Glutamatergic neuron (in vitro differentiated cells): Measurements from ENCODE around the gene SST. TPM values are rescaled to one million over a fixed set of nuclear protein-coding genes. Genes with fewer than 3 reads are reported as not detected.

Experiments used
- DNase-seq: peaks from one replicate; pipeline ENCODE4 v3.0.0; 2022
- H3K27ac Mint-ChIP-seq: one replicate; pipeline ENCODE4 v1.8.0; 2020; ENCODE audit warnings: mild to moderate bottlenecking, mixed read lengths, inconsistent platforms; ENCODE audit not compliant: unreplicated experiment
- H3K27me3 Mint-ChIP-seq: one replicate; pipeline ENCODE4 v1.8.0; 2020; ENCODE audit warnings: mild to moderate bottlenecking, moderate library complexity, mixed read lengths, inconsistent platforms; ENCODE audit not compliant: unreplicated experiment
- H3K36me3 Mint-ChIP-seq: one replicate; pipeline ENCODE4 v1.8.0; 2020; ENCODE audit warnings: mild to moderate bottlenecking, mixed read lengths, inconsistent platforms; ENCODE audit not compliant: unreplicated experiment
- H3K4me1 Mint-ChIP-seq: one replicate; pipeline ENCODE4 v1.8.0; 2020; ENCODE audit warnings: mild to moderate bottlenecking, low read depth, mixed read lengths, inconsistent platforms; ENCODE audit not compliant: unreplicated experiment
- H3K4me3 Mint-ChIP-seq: one replicate; pipeline ENCODE4 v1.8.0; 2020; ENCODE audit warnings: mild to moderate bottlenecking, mixed read lengths, inconsistent platforms; ENCODE audit not compliant: unreplicated experiment
- H3K9me3 Mint-ChIP-seq: one replicate; pipeline ENCODE4 v1.8.0; 2020; ENCODE audit warnings: mild to moderate bottlenecking, moderate library complexity, mixed read lengths, inconsistent platforms; ENCODE audit not compliant: unreplicated experiment
- CTCF ChIP-seq: fragments of 200-600 bp; sonication (generic); IDR thresholded peaks from one replicate; pipeline ENCODE4 v1.5.0; 2021; ENCODE audit not compliant: partially characterized antibody, unreplicated experiment
- total RNA-seq: library from RNA; stranded (reverse); fragmentation: NEBNext Ultra II Directional; extraction: Animal tissue kit (Norgen Biotek cat#: 25700); gene quantifications from one replicate; pipeline ENCODE4 v1.2.1, GENCODE V29; 2021; ENCODE audit not compliant: unreplicated experiment

The SST gene
- total RNA-seq, 1 donor from 2014 or later = 1,741 TPM

- Mint-ChIP-seq H3K36me3 (no peaks in the 10 kb centered on the region), H3K27ac (no peak overlapping the region), H3K4me1 (no peaks in the 10 kb centered on the region), H3K27me3 (peaks cover 4% of the 10 kb centered on the region), H3K9me3 (no peaks in the 10 kb centered on the region), H3K4me3 (no peak overlapping the region)
- DNase-seq = peak; percentile 76
- TF ChIP-seq CTCF = peak; percentile 86
Measured at GRCh38 chr3:187714404-187714979, 44.3 kb upstream of the SST start.

GRCh38 chr3:187713504-187713903 is 43.3 kb upstream of the SST start:
- H3K4me3 Mint-ChIP-seq = no peak overlapping the region
- H3K9me3 Mint-ChIP-seq = no peaks in the 10 kb centered on the region
- H3K27ac Mint-ChIP-seq = no peak overlapping the region
- H3K27me3 Mint-ChIP-seq = peaks cover 2% of the 10 kb centered on the region
- H3K36me3 Mint-ChIP-seq = no peaks in the 10 kb centered on the region
- no peaks in the 10 kb centered on the region for H3K4me1 Mint-ChIP-seq
- no peak for DNase-seq
- no peak for TF ChIP-seq CTCF

GRCh38 chr3:187709155-187709554 is 39.0 kb upstream of the SST start:
- Mint-ChIP-seq H3K4me1 (no peaks in the 10 kb centered on the region), H3K9me3 (peaks cover 1% of the 10 kb centered on the region), H3K36me3 (no peaks in the 10 kb centered on the region), H3K27me3 (peaks cover 2% of the 10 kb centered on the region), H3K4me3 (no peak overlapping the region), H3K27ac (no peak overlapping the region)
- no peak for DNase-seq
- TF ChIP-seq CTCF = no peak

- no peak overlapping the region for H3K4me3 Mint-ChIP-seq
- H3K27me3 Mint-ChIP-seq = no peaks in the 10 kb centered on the region
- TF ChIP-seq CTCF = no peak
- H3K36me3 Mint-ChIP-seq = no peaks in the 10 kb centered on the region
- H3K9me3 Mint-ChIP-seq = peaks cover 1% of the 10 kb centered on the region
- no peak for DNase-seq
- no peaks in the 10 kb centered on the region for H3K4me1 Mint-ChIP-seq
- no peak overlapping the region for H3K27ac Mint-ChIP-seq
Measured at GRCh38 chr3:187708696-187709095, 38.5 kb upstream of the SST start.

- Mint-ChIP-seq H3K27ac (no peak overlapping the region), H3K4me3 (no peak overlapping the region), H3K27me3 (no peaks in the 10 kb centered on the region), H3K9me3 (peaks cover 1% of the 10 kb centered on the region), H3K36me3 (no peaks in the 10 kb centered on the region), H3K4me1 (no peaks in the 10 kb centered on the region)
- TF ChIP-seq CTCF = no peak
- DNase-seq = no peak
Measured at GRCh38 chr3:187706971-187707370, 36.8 kb upstream of the SST start.
